HEK293T (cell line): ENCODE data around the gene NUP62CL.

ENCODE experiments used
- CTCF ChIA-PET: fragments of 350-600 bp; formaldehyde crosslinking; extraction: SDS; loops from one replicate; lab custom pipeline; 2021; ENCODE audit warnings: antibody characterized with exemption, inconsistent platforms; lab: Yijun Ruan, JAX
- POLR2A ChIA-PET: fragments of 350-600 bp; formaldehyde crosslinking; extraction: SDS; loops from one replicate; lab custom pipeline; 2020; ENCODE audit warnings: antibody characterized with exemption, inconsistent platforms; lab: Yijun Ruan, JAX
- DNase-seq: peaks from one replicate; pipeline ENCODE4 v3.0.0; 2012; ENCODE audit warnings: mixed read lengths; ENCODE audit errors: extremely low spot score
- ARNT ChIP-seq: fragments of 450-650 bp; IDR thresholded peaks from 2 replicates; pipeline ENCODE4 v1.6.1; 2017; ENCODE audit warnings: mild to moderate bottlenecking
- BHLHE40 ChIP-seq: fragments of 450-650 bp; IDR thresholded peaks from 2 replicates; pipeline ENCODE4 v1.6.1; 2016; ENCODE audit warnings: mild to moderate bottlenecking, moderate library complexity, borderline replicate concordance
- CTBP1 ChIP-seq: fragments of 450-650 bp; IDR thresholded peaks from 2 replicates; pipeline ENCODE4 v1.6.1; 2016; ENCODE audit warnings: borderline replicate concordance
- ELF4 ChIP-seq: fragments of 450-650 bp; IDR thresholded peaks from 2 replicates; pipeline ENCODE4 v1.6.1; 2017; ENCODE audit warnings: antibody characterized with exemption
- FOXA1 ChIP-seq: fragments of 450-650 bp; IDR thresholded peaks from 2 replicates; pipeline ENCODE4 v1.6.1; 2016; ENCODE audit warnings: mild to moderate bottlenecking
- FOXK2 ChIP-seq: fragments of 450-650 bp; IDR thresholded peaks from 2 replicates; pipeline ENCODE4 v1.6.1; 2016; ENCODE audit warnings: mild to moderate bottlenecking
- FOXM1 ChIP-seq: fragments of 450-650 bp; IDR thresholded peaks from 2 replicates; pipeline ENCODE4 v1.6.1; 2017; ENCODE audit warnings: mild to moderate bottlenecking, borderline replicate concordance
- HDGF ChIP-seq: fragments of 450-650 bp; IDR thresholded peaks from 2 replicates; pipeline ENCODE4 v1.6.1; 2017; ENCODE audit warnings: antibody characterized with exemption, borderline replicate concordance
- L3MBTL2 ChIP-seq: fragments of 450-650 bp; conservative IDR thresholded peaks from 2 replicates; pipeline ENCODE4 v1.6.1; 2016; ENCODE audit warnings: mild to moderate bottlenecking
- LEF1 ChIP-seq: fragments of 450-650 bp; IDR thresholded peaks from 2 replicates; pipeline ENCODE4 v1.6.1; 2017; ENCODE audit warnings: mild to moderate bottlenecking, borderline replicate concordance
- NFRKB ChIP-seq: fragments of 450-650 bp; IDR thresholded peaks from 2 replicates; pipeline ENCODE4 v1.6.1; 2016; ENCODE audit warnings: mild to moderate bottlenecking, moderate library complexity
- SP1 ChIP-seq: fragments of 450-650 bp; IDR thresholded peaks from 2 replicates; pipeline ENCODE4 v1.6.1; 2017
- SUZ12 ChIP-seq: fragments of 450-650 bp; IDR thresholded peaks from 2 replicates; pipeline ENCODE4 v1.6.1; 2016; ENCODE audit warnings: mild to moderate bottlenecking
- TARDBP ChIP-seq: fragments of 450-650 bp; IDR thresholded peaks from 2 replicates; pipeline ENCODE4 v1.6.1; 2016
- ZNF384 ChIP-seq: fragments of 450-650 bp; IDR thresholded peaks from 2 replicates; pipeline ENCODE4 v1.6.1; 2016
- TF ChIP-seq, protein P1 (sequence below): fragments of 450-650 bp; IDR thresholded peaks from 2 replicates; pipeline ENCODE4 v1.6.1; 2016

The NUP62CL gene

GRCh38 chrX:107153005-107153404 is 53.2 kb downstream of the NUP62CL start:
- TF ChIP-seq, protein P1, sequence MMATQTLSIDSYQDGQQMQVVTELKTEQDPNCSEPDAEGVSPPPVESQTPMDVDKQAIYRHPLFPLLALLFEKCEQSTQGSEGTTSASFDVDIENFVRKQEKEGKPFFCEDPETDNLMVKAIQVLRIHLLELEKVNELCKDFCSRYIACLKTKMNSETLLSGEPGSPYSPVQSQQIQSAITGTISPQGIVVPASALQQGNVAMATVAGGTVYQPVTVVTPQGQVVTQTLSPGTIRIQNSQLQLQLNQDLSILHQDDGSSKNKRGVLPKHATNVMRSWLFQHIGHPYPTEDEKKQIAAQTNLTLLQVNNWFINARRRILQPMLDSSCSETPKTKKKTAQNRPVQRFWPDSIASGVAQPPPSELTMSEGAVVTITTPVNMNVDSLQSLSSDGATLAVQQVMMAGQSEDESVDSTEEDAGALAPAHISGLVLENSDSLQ: no peak
- no peak for TF ChIP-seq SP1
- TF ChIP-seq BHLHE40: no peak
- TF ChIP-seq NFRKB: no peak
- no peak for TF ChIP-seq SUZ12
- TF ChIP-seq FOXA1: no peak
- no peak for DNase-seq
- CTCF ChIA-PET: no interaction called here
- POLR2A ChIA-PET: no interaction called here

DNA sequence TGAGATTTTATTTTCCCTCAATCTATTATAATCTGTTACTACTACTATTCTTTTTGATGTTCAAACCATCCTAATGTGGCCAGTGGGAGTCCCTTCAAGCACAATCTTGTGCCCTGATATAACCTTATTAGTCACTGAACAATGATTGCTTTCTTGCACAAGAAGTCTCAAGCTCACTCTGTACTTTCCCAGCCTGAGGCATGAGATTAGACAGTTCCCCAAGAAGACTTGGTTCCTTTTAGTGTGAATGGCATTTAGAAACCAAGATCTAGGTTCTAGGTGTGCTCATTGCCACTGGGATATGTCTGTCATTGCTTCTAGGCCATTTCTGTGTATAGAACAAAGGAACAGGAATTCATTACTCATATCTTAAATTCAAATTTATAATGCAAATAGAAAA is 59.6 kb downstream of the NUP62CL start:
- TF ChIP-seq SP1 (no peak), BHLHE40 (no peak), TARDBP (no peak), FOXM1 (no peak), L3MBTL2 (no peak), ELF4 (no peak), HDGF (no peak), LEF1 (no peak)
- TF ChIP-seq, protein P1: no peak
- ChIA-PET CTCF (no interaction called here), POLR2A (no interaction called here)
- no peak for DNase-seq

GRCh38 chrX:107135965-107136307 is 70.3 kb downstream of the NUP62CL start:
- CTCF ChIA-PET: interaction anchor here (0.6 kb wide), 1 partner anchor 12 kb away, joined by 3 read pairs; no protein-coding TSS in a partner anchor
- TF ChIP-seq FOXK2 (no peak), SP1 (no peak), ARNT (no peak), L3MBTL2 (no peak), ZNF384 (no peak), NFRKB (no peak), BHLHE40 (no peak), LEF1 (no peak), FOXM1 (no peak), ELF4 (no peak), TARDBP (no peak)
- TF ChIP-seq, protein P1: no peak
- no peak for DNase-seq

DNA sequence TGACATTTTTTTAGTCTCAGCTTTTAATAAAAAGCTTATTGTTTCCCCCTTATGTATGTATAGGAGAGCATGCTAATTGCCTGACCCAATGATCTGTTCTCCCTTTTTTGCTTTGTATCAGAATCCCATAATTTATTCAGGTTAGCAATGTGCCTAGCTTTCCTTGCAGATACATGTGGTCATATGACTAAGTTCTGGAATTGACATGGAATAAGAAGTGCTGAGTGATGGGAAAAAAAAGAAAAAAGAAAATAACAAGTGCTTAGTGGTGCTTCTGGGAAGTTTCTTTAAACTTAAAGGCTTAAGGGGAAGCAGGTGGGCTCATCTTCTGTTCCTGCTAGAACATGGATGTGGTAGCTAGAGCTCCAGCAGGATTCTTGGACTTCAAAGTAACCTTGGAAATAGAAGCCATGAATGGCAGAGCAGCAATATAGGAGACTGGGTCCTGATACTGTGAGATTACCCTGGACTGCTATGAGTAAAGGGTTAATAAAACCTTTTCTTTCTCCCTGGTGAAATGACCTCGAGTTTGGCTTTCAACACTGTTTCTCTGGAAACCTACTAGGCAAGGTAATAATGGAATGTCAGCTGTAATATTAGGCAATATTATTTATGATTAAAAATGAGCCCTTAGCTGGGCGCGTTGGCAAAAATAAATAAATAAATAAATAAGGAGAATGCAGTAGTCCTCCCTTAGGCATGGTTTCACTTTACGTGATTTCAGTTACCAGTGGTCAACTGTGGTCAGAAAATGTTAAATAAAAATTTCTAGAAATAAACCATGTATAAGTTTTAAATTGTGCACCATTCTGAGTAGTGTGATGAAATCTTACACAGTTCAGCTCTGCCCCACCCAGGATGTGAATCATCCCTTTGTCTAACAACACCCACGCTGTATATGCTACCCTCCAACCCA is 70.9 kb downstream of the NUP62CL start:
- POLR2A ChIA-PET: no interaction called here
- CTCF ChIA-PET: no interaction called here
- no peak for DNase-seq
- TF ChIP-seq FOXA1: no peak
- no peak for TF ChIP-seq SP1
- TF ChIP-seq, protein P1: no peak
- TF ChIP-seq ELF4: no peak
- TF ChIP-seq CTBP1: no peak
- TF ChIP-seq FOXK2: no peak
- no peak for TF ChIP-seq TARDBP
- TF ChIP-seq FOXM1: no peak
- TF ChIP-seq HDGF: no peak
- TF ChIP-seq ARNT: no peak
- no peak for TF ChIP-seq L3MBTL2
- TF ChIP-seq NFRKB: no peak
- no peak for TF ChIP-seq SUZ12
- TF ChIP-seq ZNF384: no peak
- TF ChIP-seq BHLHE40: no peak
- no peak for TF ChIP-seq LEF1

More at GRCh38 chrX:107135965-107136307, 70.3 kb downstream of the NUP62CL start:
- POLR2A ChIA-PET: no interaction called here

DNA sequence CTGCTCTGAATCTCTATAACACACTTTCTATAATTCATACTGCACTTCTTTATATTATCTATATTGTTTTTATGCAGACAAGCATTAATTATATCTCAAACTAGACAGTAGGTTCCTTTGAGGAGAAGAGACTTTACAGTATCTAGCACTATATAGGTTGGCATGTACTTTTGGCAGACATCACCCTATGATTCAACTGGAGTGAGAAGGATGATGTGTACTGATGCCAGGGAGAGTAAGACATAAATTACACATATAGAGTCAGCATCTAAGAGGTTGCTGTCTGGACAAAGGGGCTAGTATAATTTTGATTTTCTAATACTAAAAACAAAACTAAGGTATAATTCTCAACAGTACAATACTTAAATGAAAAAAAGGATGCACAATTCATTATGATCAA is 82.5 kb downstream of the NUP62CL start:
- DNase-seq: no peak
- ChIA-PET POLR2A (no interaction called here), CTCF (interaction anchor here (0.6 to 0.7 kb wide), 2 partner anchors 12 to 273 kb away, joined by 3 to 8 read pairs; no protein-coding TSS in a partner anchor)
- TF ChIP-seq ELF4 (no peak), BHLHE40 (no peak), CTBP1 (no peak), LEF1 (no peak), SUZ12 (no peak), FOXK2 (no peak), SP1 (no peak), L3MBTL2 (no peak), FOXM1 (no peak), ARNT (no peak)
- TF ChIP-seq, protein P1: no peak
